Measurements from ENCODE around the gene FRAS1.

The FRAS1 gene

DNA sequence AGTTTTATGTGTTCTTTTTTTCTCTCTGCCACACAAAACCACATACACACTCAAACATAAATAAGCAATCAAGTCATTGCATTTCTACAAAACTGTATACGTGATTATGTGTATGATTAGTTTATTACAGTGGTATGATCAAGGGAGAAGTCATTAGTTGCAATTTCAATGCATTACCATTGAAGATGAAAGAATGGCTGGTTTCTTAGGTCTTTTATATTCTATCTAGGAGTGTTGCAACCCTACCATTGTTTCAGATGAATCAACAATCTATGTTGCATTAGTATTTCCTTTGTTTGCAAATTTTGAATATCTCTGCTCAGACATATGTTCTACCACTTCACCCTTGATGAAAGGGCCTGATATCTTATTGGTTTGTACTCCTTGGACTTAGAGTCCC, 501.3 kb downstream of the FRAS1 start:
- DNase-seq = no peak

DNA sequence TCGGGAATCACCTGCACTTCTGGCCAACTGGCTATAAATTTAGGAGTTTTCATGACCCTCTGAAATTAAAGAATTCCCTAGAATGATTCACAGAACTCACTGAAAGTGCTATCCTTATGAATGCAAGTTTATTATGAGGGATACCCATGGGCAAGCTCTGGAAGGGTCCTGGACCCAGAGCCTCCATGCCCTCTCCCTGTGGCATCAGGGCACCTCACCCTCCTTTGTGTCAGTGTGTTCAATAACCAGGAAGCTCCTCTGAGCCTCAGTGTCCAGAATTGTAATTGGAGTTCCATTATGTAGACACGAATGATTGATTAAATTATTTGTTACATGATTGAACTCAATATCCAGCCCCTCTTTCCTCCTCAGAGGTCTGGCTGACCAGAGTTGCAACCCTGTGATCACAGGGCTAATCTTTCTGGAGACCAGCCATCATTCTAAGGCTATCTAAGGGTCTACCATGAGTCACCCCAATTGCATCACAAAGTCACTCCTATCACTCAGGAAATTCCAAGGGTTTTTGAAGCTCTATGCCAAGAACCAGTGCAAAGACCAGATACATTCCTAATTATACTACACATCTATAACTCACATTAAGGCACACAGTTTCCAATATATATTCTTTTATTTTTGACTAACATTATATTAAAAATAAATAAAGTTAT, 503.3 kb downstream of the FRAS1 start:
- DNase-seq = no peak

DNA sequence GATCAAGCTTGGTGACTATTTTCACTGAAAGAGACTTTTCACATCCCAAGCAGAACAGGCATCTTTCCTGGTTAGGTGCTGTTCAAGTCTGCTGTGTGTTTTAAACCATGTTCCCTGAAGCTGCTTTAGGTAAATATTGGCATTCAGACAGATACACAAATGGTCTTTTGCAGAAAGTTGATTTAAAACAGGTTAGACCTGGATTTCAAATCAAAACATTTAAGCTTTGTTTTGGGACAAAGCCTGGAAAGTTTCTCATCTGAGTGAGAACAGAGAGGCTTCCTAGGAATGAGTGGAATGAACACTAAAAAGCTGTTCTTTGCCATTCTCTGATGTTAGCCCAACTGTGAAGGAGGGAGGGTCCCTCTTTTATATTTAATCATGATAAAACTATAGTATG, 504.6 kb downstream of the FRAS1 start:
- DNase-seq = no peak

DNA sequence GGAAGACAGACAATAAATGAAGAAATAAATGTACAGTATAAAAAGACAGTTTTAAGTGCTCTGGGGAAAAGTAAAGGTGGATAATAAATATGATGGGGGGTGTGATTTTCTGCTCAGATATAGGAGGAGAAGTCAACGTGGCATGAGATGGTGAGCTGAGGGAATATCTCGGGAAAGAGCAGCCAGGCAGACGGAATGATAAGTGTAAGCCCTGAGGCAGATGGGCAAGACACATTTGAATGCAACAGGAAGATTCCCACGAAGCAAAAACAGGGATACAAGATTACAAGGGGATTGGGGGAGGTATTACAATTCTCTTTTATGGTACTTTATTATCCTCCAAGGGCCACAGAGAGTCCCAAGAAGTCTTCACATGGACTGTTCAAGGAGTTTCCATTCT, 505.6 kb downstream of the FRAS1 start:
- DNase-seq = no peak

DNA sequence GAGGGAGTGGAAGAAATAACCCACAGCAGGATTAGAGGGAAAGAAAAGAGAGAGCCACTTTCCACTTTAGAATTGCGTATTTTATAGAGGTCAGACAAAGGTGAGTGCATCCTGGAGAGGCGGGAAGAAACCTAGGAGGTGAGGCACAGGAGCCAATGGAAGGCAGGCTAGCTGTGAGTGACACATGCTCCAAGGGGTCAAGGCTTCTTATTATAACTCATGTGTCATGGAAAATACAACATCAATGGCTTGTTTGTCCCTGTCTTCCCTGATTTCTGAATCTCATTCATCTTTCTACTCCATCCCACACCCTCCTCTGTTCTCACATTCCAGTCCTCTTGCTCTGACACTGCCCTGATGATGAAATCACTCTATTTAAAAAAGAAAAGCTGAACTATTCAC, 508.8 kb downstream of the FRAS1 start:
- DNase-seq = no peak

DNA sequence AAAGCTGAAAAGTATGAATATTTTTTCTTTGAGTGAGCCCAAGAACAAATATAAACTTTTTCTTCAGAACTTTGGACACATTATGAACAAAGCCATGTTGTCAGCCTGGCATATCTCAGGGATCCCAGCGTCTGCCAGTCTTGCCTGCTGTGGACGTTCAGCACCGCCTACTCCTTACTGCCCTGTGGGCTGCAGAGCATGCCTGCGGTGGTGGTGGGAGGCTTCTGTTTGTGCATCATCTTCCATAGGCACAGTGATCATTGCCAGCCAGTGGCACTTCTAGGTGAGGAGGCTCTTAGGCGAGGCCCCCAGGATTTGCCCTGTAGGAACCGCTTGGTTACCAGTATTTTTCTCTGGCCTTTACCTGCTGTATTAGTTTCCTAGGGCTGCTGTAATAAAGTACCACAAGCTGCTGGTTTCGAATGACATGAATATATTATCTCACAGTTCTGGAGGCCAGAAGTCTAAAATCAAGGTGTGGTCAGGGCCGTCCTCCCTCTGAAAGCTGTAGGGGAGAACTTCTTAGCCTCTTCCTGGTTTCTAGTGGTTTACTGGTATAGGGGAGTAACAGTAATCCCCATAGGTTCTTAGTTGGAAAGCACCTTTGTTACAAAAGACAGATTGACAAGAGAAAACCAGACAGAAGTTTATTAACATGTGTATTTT, 509.8 kb downstream of the FRAS1 start:
- peak in 1 of 2 experiments; percentile 36 for DNase-seq

DNA sequence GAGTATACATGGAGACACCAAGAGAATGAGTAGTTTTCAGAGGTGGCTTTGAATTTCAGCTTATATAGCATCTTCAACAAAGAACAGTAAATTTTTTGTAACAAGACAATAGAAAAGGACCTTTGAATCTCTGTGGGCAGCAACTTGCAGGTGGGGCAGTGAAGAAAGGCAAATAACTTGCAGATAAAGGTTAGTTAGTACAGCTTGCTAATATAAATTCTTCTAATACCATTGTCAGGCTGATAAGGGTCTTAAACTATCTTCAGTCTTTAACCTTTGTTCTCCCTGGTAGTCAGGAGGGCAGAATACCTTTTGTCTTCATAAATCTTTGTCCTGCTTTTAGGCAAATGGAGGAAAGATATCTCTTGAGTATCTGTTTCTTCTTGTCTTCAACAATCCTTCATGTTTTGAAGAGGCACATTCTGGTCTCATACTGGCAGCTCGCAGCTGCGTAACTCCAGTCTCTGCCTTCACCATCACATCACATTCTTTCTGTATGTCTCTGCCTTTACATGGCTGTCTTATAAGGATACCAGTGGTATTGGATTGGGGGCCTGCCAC, 510.5 kb downstream of the FRAS1 start:
- DNase-seq = no peak

DNA sequence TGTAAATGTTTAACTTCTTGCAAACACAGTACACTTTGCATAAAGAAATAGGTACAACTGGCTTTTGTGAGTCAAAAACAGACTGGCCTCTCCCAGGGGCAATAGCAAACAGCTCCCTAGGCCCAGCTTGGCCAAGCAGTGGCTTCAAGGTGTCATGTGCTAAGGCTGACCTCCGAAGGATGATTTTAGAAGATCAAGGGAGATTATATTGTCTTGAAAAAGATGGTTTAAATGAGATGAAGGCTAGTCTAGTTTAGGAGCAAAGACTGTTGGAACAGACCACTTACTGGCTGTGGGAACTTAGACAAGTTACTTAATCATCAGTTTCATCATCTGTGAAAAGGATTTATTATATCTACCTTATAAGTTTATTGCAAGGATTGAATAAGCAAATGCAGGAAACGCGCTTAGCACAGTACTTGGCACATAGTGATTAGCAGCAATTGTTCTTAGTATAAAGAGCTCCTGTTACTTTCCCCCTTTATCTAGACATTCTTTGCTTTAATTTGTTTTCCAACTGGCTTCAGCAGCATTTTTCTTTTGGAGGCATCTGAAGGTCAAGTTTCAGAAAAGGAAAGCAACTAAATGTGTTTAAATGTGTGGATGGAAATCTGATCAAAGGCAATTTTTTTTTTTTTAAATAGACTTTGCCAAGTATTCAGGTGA, 511.6 kb downstream of the FRAS1 start:
- DNase-seq = peak in 1 of 2 experiments; percentile 45

DNA sequence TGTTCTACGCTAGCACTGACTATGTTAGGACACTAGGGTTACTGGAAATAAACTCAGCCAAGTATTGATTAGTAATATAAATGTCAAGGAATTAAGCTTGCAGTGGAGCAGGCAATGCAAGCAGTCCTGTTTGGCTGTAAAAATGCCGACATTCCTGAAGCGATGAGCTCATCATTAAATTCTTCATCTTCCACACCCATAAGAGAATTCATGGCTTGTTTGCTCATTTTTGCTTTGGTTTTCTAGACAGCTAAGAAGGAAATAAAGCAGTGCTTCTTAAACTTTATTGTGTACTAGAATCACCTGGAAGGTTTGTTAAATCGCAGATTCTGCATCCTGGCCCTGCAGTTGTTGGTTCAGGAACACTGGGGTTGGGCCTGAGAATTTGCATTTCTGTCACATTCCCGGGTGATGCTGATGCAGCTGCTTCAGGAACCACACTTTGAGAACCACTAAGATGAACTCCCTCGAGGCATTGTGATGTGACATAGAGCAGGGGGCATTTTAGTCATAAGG, 512.2 kb downstream of the FRAS1 start:
- DNase-seq = no peak

DNA sequence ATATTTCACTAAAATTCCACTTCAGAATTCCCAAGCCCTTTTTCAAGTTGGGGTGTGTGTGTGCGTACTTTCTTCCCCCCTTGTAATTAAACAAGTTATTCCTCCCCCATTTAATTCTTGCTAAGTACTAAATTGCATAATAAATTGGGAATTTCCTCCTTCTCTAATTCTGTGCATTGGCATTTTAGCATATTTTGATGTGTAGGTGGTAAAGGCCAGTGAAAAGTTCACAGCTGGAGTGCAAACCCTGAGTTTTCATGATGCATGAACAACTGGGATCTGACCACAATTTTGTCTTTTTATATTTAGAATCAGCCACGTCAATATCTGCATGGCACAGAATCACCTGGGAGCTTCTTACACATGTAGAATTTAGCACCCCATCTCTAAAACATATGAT, 513.0 kb downstream of the FRAS1 start:
- DNase-seq = no peak

DNA sequence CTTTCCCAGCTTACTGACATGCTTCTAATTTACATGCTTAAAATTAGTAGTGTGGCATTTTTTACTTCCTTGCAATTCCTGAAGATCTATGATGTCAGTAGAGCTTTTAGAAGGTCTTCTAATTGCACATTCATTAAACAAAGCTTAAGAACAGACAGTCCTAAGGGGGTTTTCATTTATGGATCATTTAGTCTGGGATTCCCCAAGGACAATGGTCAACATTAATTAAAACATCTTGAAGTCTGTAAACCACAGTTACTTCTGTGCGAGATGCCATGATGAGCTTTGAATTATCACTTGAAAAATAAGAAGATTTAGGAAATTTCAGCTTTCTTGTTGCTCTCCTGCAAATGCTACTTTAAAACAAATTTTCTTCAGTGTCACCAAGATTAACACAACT, 514.7 kb downstream of the FRAS1 start:
- no peak for DNase-seq

DNA sequence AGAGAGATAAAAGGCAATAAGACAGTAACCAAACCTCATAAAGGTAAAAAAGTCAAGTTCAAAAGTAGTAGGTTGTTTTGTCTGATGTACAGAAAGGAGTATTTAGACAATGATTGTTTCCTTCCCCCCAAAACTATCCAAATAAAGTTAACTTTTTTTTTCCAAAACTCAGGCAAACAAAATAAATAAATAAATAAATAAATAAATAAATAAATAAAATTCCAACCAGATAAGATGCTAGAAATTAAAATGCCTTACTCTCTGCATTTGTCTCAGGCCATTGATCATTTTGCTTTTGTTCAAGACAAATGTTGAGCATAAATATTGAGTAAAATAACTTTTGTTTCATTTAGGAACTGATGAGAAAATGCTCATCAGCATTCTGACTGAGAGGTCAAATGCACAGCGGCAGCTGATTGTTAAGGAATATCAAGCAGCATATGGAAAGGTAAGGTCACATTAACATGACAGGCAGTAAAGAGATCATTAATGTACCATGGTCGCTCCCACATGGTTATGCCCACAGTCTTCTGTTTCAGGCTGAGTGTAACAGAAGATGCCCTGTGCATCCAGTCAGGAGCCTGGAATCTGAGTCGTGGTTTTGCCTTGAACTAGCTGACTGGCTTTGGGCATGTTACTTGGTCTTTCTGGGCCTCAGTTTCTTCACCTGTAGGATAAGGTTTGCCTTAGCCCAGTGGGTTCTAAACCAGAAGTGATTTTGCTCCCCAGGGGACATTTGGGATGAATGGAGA, 521.7 kb downstream of the FRAS1 start:
- no peak for DNase-seq

DNA sequence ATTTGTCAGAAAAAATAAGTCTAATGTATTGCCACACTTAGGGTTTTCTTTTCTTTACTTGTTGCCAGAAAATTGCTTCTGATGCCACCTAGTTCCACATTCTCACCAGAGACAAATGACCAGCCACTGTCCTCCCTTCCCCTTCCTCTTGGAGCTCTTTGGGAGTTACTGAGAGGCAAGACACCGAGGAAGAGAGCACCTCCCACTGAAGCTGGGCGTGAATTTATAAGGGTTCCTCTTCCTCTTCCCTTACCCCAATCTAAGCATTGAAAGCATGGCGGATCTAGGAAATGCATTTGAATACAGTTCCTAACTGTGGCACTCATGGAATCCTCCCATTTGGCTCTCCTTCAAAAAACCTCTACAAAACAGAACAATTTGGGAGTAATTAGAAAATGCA, 524.5 kb downstream of the FRAS1 start:
- no peak for DNase-seq

DNA sequence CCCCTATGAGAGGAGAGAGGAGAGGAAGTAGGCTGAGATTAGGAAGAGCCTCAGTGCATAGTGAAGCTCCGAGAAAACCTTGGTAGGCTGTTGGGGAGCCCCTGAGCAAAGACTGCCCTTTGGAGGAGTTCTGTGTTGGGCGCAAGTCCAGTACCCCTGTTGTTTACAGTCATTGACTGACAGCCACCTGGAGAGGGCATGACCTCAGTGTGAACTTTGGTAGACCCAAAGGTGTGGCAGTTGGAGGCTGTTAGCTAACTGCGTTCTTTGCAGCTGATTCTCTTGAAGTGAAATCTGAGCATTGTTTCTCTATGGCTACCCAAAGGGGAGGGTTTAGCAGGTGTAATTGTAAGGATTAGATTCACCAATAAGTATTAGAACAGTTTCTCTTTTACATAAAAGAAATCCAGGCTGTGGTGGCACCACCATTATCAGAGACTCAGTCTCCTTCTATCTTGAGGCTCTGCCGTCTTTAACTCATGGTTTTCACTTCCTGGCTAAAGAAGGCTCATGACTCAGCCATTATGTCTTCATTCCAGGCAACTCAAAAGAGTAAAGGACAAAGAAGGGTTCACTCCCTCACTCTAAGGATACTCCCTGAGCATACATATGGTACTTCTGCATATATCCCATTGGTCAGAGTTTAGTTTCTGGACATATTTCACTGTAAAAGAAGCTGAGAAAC, 527.9 kb downstream of the FRAS1 start:
- DNase-seq = no peak

DNA sequence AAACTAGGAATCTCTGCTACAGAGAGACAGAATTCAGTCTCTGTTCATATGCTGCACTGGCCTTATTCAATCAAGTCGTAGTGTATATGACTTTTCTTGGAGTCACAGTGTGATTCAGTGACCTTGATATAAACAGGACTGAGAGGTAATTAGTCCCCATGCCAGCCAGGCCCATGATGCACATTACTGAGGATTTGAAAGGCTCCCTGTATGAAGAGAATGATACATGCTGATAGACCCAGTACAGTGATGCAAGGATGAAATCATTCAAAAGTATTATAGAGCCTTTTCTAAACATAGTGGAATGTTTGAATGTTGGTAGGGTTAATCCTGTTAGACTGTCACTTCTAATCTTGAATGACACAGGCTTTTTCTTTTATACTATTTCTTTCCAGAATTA, 528.5 kb downstream of the FRAS1 start:
- DNase-seq = no peak

DNA sequence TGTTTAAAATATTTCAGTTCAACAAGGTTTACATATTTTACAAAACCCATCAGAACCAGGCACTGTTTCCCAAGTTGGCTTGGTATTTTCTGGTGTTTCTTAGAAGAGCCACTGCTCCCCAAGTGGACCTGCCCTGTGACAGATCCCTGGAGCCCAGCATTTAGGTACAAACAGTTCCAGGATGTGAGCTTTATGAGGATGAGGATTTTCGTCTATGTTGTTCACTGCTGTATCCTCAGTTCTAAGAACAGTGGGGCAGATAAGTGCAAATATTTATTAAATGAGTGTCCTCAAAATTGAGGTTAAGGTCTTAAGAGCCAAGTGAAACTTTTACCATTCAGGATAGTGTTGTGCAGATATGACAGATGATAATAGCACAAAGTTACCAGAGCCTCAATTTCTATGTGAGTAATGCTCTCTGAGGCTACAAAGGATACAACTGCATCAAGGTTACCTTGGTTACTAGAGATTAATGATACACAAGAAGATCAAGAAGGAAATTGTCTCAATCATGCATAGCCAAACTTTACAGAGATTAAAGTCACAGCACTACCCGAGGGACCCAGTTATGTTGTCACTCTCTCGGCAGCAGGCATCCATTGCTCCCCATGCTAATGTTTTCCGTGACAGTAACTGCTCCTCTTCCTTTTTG, 531.9 kb downstream of the FRAS1 start:
- DNase-seq = no peak

DNA sequence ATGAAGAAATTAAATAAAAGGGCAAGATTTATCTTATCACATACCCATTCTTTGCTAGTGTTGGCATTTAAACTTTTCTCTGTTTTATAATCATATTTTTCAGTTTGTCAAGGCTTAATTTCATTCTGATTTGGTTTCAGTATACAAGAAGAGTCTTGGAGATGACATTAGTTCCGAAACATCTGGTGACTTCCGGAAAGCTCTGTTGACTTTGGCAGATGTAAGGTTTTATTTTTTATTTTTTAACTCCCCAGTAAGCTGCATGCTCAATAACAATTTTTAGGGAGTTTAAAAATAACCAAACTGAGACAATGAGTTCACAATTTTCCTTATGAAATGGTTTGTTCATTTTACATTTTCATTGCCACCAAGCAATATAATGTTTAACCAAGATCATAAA, 534.3 kb downstream of the FRAS1 start:
- DNase-seq = no peak

DNA sequence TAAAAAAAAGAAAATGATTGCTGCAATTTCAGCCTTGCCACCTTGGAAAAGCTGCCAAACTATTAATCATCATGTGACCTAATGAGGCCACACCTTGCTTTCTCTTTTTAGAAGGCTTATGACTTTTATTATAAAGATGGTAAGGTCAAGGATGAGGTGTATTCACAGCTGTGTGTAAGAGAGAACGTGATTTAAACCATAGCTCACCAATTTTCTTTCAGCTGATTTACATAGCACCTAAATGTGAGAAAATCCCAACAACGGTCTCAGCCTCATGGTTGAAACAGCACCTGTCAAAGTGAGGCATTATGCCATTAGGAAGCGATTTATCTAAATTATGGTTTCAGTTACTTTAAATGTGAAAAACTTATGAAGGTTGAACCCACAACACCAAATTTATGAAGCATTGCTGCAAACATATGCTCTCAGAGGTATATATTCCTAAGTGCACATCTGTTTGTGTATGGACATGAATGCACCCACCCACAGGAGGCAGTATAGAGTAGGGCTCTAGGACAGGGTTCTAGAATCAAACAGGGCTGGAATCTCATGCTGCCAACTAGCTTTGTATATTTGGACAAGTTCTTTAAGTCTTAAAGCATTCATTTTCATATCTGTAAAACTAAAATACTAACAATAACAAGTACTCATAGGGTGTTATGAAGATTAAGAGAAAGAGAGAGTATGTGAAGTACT, 535.1 kb downstream of the FRAS1 start:
- DNase-seq = no peak
